Measurements from ENCODE around the gene TBR1. TPM values are rescaled to one million over a fixed set of nuclear protein-coding genes. Genes with fewer than 3 reads are reported as not detected.

The TBR1 gene
- total RNA-seq, 1 donor from 2014 or later: not detected

DNA sequence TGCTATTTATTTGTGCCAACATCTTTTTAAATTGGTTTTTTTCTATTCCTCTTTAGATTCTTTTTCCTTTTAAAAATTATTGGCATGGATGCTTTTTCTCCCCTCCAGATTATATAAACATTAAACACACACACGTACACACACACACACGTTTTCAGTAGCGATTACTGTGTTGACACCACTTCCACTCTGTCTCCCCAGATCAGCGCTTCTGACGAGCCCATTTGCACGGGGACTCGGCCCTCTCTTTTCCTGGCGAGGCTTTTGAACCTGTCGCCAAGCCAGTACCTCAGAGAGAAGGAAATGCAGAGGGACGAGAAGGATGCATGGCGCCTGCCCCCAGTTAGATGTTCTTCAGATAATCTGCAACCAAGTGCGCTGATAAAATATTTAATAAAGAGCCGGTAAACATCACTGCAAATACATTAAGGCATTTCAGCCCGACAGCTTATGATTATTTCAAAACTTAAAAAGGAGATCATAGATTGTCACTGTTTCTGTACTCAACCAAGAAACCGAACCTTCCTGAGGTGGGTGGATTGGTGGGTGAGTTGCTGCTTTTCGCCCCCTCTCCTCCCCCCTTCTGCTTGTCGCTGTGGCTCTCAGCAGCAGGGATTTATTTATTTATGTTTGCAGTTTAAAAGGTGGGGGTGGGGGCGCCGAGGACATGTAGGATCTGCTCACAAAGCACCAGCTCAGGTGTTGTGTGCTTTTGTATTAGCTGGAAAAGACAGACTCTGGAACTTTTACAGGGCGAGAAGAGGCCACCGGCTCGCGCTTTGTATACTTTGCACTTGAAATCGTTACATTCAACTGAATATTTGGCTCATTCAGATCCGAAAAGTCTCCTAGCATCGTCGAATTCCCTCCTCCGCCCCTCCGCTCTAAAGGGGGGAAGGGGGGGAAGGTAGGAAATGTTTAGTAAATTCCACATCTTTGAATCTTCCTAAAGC, 787 bp upstream of the TBR1 start:
- peak; percentile 31 for DNase-seq

DNA sequence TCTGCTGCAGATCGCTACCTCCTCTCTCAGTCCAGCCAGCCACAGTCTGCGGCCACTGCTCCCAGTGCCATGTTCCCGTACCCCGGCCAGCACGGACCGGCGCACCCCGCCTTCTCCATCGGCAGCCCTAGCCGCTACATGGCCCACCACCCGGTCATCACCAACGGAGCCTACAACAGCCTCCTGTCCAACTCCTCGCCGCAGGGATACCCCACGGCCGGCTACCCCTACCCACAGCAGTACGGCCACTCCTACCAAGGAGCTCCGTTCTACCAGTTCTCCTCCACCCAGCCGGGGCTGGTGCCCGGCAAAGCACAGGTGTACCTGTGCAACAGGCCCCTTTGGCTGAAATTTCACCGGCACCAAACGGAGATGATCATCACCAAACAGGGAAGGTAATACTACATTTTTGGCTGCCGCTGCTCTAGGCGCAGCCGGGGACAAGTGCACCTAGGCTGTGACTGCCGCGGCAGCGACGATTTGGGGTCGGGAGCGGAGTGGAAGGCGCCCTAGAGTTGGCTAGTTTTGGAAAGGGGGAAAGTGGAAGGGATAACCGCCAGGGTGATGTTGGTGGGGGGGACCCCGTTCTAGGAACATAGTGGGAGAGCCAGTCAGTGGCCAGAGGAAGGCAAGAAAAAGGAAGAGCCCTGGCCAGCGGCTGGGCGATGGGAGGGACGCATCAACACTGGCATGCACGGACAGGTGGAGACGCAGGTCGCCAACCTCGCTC, 776 bp downstream of the TBR1 start:
- peak; percentile 6 for DNase-seq

DNA sequence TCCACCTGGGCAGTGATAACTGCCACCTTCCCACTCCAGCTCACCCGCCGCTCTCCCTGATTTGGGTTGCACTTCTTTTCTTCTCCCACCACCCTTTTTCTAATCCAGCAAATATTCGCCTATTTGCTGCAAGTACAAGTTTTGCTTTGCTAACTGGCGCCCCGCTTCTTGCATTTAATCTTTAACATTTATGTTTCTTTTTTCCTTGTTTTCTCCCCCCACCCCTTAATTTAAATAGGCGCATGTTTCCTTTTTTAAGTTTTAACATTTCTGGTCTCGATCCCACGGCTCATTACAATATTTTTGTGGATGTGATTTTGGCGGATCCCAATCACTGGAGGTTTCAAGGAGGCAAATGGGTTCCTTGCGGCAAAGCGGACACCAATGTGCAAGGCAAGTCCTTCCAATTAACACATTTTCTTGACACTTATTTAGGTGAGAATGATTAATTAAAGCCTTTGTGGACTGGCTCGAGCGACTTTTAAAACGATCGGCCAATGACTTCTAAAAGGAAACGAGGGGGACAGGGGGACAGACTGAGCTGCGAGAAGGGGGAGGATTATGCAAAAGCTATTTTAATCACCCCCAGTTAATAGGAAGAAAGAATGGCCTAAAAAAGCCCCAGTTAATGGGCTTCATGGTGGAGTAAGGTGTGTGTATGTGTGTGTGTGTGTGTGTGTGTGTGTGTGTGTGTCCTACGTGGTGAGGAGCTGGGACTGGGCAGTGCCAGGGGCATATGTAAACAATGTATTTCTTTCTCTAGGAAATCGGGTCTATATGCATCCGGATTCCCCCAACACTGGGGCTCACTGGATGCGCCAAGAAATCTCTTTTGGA, 1.6 kb downstream of the TBR1 start:
- DNase-seq: peak; percentile 21

GRCh38 chr2:161418275-161418714, 2.2 kb downstream of the TBR1 start:
- DNase-seq: peak; percentile 32

GRCh38 chr2:161418715-161419637, 2.9 kb downstream of the TBR1 start:
- DNase-seq: peak; percentile 40

DNA sequence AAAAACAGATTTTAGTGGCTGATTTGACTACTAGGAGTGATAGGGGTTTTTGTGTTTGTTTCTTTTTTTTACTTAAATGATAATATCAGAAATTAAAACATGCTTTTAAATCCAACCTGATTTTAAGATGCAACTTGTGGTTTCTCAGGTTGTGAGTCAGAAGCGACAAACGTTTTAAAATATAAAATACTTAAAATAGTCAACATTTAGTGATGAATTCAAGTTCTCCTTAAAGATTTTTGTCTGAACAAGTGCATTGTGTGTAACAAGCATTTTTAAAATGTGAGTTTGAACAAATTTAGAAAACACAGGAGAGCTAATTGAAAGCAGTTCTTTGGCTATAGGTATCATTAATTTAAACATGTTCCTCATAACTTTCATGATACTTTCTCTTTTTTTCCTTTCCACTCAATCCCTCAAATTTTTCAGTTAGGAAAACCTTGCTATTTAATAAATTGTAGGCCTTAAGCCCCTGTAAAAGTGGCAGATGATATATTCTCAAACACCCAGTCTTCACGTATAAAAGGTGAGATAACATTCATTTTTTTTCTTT, 3.6 kb downstream of the TBR1 start:
- DNase-seq: peak; percentile 18

- peak; percentile 8 for DNase-seq
These were observed 4.4 kb downstream of the TBR1 start for GRCh38 chr2:161420406-161421074.

GRCh38 chr2:161421686-161422085, 5.6 kb downstream of the TBR1 start:
- DNase-seq: no peak

DNA sequence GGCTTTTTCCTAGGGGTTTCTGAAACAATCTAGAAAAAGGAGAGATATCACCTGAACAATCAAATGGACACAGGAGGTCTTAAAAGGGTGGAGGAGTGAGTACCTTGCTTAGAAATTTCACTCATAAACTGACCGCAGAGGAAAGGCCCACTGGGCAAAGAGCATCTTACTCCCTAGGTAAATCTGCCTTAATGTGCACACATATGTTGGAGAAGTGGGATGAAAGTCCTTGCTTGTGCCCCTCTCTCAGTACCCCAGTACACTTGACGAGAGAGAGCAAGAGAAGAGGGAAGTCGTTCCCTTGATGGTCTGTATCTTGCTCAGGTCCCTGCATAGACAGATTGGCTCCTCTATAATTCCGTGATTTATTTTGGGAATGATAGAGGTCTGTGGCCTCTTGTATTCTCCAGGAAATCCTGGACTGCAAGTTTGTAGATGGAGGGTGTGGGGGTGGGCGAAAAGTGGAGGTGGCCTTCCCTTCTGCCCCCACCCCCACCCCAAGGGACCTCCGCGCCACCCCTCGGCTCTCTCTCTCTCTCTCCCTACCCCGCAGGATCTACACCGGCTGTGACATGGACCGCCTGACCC, 6.8 kb downstream of the TBR1 start:
- DNase-seq: peak; percentile 9

- DNase-seq: peak; percentile 21
These were observed 7.6 kb downstream of the TBR1 start for GRCh38 chr2:161423421-161424393.

- DNase-seq: peak; percentile 19
These were observed 8.3 kb downstream of the TBR1 start for GRCh38 chr2:161424394-161424769.

GRCh38 chr2:161424891-161425727, 9.0 kb downstream of the TBR1 start:
- DNase-seq: peak; percentile 41

- DNase-seq: peak; percentile 30
These were observed 9.8 kb downstream of the TBR1 start for GRCh38 chr2:161425728-161426454.

DNA sequence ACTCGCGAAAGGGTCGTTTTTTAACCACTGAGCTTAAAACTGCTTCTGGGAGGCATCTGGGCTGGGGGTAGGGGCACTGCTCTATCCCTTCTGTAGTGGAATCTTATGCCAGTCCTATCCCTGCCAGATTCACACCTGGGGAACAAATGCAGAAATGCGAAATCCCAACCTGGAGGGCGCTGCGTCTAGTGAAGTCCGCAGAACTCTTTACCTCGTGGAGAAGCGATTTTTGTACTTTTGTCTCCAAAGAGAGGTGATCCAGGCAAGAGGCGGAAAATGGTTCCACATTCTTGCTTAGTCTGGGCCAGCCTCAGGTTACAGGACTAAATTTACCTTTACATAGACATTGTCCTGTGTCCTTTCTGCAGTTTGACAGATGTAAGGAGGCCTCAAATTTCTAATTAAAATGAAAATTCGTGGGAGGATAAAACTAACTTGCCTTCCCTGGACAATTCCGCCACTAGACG, 10.4 kb downstream of the TBR1 start:
- DNase-seq: peak; percentile 62

DNA sequence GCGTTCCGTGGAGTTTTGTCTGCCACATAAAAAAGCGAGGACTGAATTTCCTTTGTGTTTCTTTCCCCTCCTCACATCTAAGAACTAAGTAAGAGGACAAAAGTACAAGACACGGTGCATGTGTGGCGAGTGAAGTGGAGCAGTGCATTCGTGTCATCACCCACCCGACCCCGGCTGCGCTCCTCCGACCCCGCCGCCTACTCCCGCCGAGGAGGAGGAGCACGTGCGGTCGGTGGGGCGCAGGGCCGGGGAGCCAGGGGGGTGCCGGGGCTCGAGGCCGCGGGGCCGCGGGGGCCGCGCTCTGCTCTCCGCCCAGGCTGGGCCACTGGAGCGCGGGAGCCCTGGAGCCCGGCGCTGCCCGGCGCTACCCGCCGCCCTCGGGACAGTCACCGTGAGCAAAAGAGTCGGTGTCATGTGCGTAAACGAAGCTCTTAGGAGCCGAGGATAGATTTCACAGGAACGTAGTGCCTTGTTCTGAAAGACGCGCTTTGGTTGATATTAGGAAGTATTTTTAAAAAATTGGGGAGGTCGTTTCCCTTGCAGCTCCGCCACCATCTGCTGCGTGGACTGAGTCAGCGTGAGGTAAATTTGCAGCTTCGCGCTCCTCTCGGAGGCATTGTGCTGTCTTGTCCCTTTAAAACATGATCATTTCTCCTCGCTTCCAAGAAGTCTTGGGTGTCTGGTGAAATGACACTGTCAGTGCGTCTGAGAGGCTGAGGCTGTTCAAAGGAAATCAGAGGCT, 11.0 kb downstream of the TBR1 start:
- DNase-seq: peak; percentile 33
